ENCODE measurements around the gene ARHGEF38.

GRCh38 chr4:105651884-105652283, 99.5 kb downstream of the ARHGEF38 start:
- TF ChIP-seq, protein P1, sequence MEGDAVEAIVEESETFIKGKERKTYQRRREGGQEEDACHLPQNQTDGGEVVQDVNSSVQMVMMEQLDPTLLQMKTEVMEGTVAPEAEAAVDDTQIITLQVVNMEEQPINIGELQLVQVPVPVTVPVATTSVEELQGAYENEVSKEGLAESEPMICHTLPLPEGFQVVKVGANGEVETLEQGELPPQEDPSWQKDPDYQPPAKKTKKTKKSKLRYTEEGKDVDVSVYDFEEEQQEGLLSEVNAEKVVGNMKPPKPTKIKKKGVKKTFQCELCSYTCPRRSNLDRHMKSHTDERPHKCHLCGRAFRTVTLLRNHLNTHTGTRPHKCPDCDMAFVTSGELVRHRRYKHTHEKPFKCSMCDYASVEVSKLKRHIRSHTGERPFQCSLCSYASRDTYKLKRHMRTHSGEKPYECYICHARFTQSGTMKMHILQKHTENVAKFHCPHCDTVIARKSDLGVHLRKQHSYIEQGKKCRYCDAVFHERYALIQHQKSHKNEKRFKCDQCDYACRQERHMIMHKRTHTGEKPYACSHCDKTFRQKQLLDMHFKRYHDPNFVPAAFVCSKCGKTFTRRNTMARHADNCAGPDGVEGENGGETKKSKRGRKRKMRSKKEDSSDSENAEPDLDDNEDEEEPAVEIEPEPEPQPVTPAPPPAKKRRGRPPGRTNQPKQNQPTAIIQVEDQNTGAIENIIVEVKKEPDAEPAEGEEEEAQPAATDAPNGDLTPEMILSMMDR (IDR thresholded peaks at IDR 0.05; ENCODE audit: insufficient read depth, low read length), result no peak
- no peak for TF ChIP-seq POLR2AphosphoS5 (IDR thresholded peaks at IDR 0.05; ENCODE audit: low read depth)
- TF ChIP-seq GABPA (IDR thresholded peaks at IDR 0.05; ENCODE audit: low read depth), result no peak

All from HL-60 (cell line).